HG03135 (cell line): ENCODE measurements around the gene USH1C.

Experiments
- ATAC-seq: cut with Tn5 transposase; IDR thresholded peaks from one replicate; pipeline ENCODE4 v1.9.1; 2021; ENCODE audit warnings: mild to moderate bottlenecking, moderate library complexity; ENCODE audit not compliant: unreplicated experiment

Gene USH1C

GRCh38 chr11:17443926-17444690 lies 100.1 kb downstream of the USH1C start:
- no peak for ATAC-seq
